ENCODE results near the gene VWA2. TPM values are rescaled to one million over a fixed set of nuclear protein-coding genes. Genes with fewer than 3 reads are reported as not detected.

VWA2 gene
- polyA plus RNA-seq, 1 of the 3 experiments (the other 2 are of a cell fraction): not detected

DNA sequence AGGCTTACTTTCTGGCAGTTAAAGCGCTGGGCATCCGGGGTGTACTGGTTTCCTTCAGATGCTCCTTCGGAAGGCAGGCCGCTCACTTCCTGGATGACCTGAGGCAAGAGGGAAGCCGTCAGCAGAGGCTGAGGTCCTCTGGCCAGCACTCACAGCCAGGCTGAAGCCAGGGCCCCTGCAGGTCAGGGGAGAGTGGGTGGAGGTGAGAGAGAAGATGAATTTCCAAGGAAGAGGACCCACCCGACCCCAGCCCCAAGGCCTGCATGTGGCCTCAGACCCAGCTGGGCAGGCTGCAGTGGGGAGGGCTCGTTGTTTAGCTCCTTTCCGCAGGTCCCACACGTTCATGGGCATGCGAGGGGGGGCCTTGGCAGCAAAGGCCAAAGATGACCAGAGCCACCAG is 71.3 kb downstream of the VWA2 start:
- Histone ChIP-seq H3F3A (replicated peaks; ENCODE audit: insufficient read depth) (no peaks in the 10 kb centered on the region), H3K27ac (ENCODE audit: low read depth in 2 of 2, low read length in 1 of 2) (no peak overlapping the region), H3K36me3 (replicated peaks in 1 of 2; ENCODE audit: control insufficient read depth in 1 of 2, insufficient read depth in 2 of 2, low read length in 1 of 2) (no peaks in the 10 kb centered on the region), H4K20me1 (ENCODE audit: insufficient read depth) (no peaks in the 10 kb centered on the region), H3K4me3 (ENCODE audit: low read depth in 2 of 2, low read length in 1 of 2) (no peak overlapping the region), H3K9me2 (no peaks in the 10 kb centered on the region), H3K4me1 (ENCODE audit: control insufficient read depth in 1 of 2, insufficient read depth in 2 of 2, low read depth in 1 of 2, low read length in 1 of 2) (peaks cover 0 to 9% of the 10 kb centered on the region in 2 experiments; a peak in 1 of 4 replicates), H3K9ac (no peak overlapping the region), H3K79me2 (ENCODE audit: insufficient read depth) (no peaks in the 10 kb centered on the region), H2AFZ (ENCODE audit: low read depth) (no peak overlapping the region), H3K27me3 (ENCODE audit: insufficient read depth) (no peaks in the 10 kb centered on the region), H3K4me2 (no peak overlapping the region), H3K9me3 (no peaks in the 10 kb centered on the region)
- WGBS (ENCODE audit: low lambda C conversion rate): 86% methylated on average over 8 of the region's 10 CpGs
- peak; percentile 58 for DNase-seq
- POLR2A ChIA-PET: no interaction called here
- no peak for TF ChIP-seq FOXM1 (IDR thresholded peaks at IDR 0.05; ENCODE audit: low read depth)
- CTCF ChIA-PET: interaction anchor here (1.1 to 2.7 kb wide), 3 partner anchors 161 to 476 kb away, joined by 3 to 10 read pairs (median 5); no protein-coding TSS in a partner anchor

DNA sequence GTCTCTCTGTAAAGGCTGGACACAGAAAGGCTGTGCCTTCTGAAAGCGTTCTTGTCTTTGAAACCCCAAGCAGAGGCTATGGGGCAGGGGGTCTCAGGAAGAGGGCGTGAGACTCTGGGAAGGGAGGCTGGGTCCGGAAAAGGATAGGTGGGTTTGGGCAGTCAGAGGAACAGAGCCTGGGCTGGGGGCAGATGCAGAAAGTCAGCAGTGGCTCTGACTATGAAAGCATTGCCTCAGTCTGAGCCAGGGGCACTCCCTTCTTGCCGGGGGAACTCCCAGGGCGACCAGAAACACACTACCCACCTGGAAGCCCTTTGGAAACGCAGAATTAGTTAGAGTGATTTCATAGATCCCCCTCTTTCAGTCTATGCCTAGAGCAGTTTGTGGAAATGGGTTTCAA is 72.0 kb downstream of the VWA2 start:
- no peak for DNase-seq

More for the DNA sequence above, 72.0 kb downstream of the VWA2 start:
- no peaks in the 10 kb centered on the region for H3K9me2 ChIP-seq
- H3K79me2 ChIP-seq (ENCODE audit: insufficient read depth): no peaks in the 10 kb centered on the region
- no peaks in the 10 kb centered on the region for H3K36me3 ChIP-seq (replicated peaks in 1 of 2; ENCODE audit: control insufficient read depth in 1 of 2, insufficient read depth in 2 of 2, low read length in 1 of 2)
- no peaks in the 10 kb centered on the region for H3F3A ChIP-seq (replicated peaks; ENCODE audit: insufficient read depth)
- H3K4me1 ChIP-seq (ENCODE audit: control insufficient read depth in 1 of 2, insufficient read depth in 2 of 2, low read depth in 1 of 2, low read length in 1 of 2): peaks cover 0 to 8% of the 10 kb centered on the region in 2 experiments; a peak in 1 of 4 replicates
- H4K20me1 ChIP-seq (ENCODE audit: insufficient read depth): no peaks in the 10 kb centered on the region
- no peak for TF ChIP-seq MEF2A (IDR thresholded peaks at IDR 0.05; ENCODE audit: borderline replicate concordance, low read depth)
- TF ChIP-seq, protein P1, sequence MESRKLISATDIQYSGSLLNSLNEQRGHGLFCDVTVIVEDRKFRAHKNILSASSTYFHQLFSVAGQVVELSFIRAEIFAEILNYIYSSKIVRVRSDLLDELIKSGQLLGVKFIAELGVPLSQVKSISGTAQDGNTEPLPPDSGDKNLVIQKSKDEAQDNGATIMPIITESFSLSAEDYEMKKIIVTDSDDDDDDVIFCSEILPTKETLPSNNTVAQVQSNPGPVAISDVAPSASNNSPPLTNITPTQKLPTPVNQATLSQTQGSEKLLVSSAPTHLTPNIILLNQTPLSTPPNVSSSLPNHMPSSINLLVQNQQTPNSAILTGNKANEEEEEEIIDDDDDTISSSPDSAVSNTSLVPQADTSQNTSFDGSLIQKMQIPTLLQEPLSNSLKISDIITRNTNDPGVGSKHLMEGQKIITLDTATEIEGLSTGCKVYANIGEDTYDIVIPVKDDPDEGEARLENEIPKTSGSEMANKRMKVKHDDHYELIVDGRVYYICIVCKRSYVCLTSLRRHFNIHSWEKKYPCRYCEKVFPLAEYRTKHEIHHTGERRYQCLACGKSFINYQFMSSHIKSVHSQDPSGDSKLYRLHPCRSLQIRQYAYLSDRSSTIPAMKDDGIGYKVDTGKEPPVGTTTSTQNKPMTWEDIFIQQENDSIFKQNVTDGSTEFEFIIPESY (IDR thresholded peaks at IDR 0.05; ENCODE audit: borderline replicate concordance, low read depth): no peak
- TF ChIP-seq TCF12 (IDR thresholded peaks at IDR 0.05): no peak
- TF ChIP-seq GATA2 (CRISPR knock-in tag; IDR thresholded peaks at IDR 0.05): no peak
- no peak for TF ChIP-seq SIN3A (IDR thresholded peaks at IDR 0.05; ENCODE audit: borderline replicate concordance, low read depth, low read length)
- TF ChIP-seq JUND (IDR thresholded peaks at IDR 0.05): no peak
- TF ChIP-seq, protein P2, sequence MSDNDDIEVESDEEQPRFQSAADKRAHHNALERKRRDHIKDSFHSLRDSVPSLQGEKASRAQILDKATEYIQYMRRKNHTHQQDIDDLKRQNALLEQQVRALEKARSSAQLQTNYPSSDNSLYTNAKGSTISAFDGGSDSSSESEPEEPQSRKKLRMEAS (IDR thresholded peaks at IDR 0.05; ENCODE audit: low read depth): no peak
- TF ChIP-seq, protein P3, sequence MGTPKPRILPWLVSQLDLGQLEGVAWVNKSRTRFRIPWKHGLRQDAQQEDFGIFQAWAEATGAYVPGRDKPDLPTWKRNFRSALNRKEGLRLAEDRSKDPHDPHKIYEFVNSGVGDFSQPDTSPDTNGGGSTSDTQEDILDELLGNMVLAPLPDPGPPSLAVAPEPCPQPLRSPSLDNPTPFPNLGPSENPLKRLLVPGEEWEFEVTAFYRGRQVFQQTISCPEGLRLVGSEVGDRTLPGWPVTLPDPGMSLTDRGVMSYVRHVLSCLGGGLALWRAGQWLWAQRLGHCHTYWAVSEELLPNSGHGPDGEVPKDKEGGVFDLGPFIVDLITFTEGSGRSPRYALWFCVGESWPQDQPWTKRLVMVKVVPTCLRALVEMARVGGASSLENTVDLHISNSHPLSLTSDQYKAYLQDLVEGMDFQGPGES (IDR thresholded peaks at IDR 0.05; ENCODE audit: low read depth, low read length): no peak
- TF ChIP-seq, protein P4, sequence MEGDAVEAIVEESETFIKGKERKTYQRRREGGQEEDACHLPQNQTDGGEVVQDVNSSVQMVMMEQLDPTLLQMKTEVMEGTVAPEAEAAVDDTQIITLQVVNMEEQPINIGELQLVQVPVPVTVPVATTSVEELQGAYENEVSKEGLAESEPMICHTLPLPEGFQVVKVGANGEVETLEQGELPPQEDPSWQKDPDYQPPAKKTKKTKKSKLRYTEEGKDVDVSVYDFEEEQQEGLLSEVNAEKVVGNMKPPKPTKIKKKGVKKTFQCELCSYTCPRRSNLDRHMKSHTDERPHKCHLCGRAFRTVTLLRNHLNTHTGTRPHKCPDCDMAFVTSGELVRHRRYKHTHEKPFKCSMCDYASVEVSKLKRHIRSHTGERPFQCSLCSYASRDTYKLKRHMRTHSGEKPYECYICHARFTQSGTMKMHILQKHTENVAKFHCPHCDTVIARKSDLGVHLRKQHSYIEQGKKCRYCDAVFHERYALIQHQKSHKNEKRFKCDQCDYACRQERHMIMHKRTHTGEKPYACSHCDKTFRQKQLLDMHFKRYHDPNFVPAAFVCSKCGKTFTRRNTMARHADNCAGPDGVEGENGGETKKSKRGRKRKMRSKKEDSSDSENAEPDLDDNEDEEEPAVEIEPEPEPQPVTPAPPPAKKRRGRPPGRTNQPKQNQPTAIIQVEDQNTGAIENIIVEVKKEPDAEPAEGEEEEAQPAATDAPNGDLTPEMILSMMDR (IDR thresholded peaks at IDR 0.05): no peak
- no peak for TF ChIP-seq GABPA (IDR thresholded peaks at IDR 0.05; ENCODE audit: low read depth)
- no peak for TF ChIP-seq RAD21 (IDR thresholded peaks at IDR 0.05; ENCODE audit: low read length)
- no peak for TF ChIP-seq FOXM1 (IDR thresholded peaks at IDR 0.05; ENCODE audit: low read depth)
- H3K9ac ChIP-seq: no peak overlapping the region
- H2AFZ ChIP-seq (ENCODE audit: low read depth): no peak overlapping the region
- ChIA-PET CTCF (no interaction called here), POLR2A (no interaction called here)
- H3K4me3 ChIP-seq (ENCODE audit: low read depth in 2 of 2, low read length in 1 of 2): no peak overlapping the region
- H3K27me3 ChIP-seq (ENCODE audit: insufficient read depth): no peaks in the 10 kb centered on the region
- no peaks in the 10 kb centered on the region for H3K9me3 ChIP-seq
- no peak overlapping the region for H3K27ac ChIP-seq (ENCODE audit: low read depth in 2 of 2, low read length in 1 of 2)
- no peak overlapping the region for H3K4me2 ChIP-seq
- WGBS (ENCODE audit: low lambda C conversion rate): 67% methylated on average over 6 of the region's 6 CpGs

All from SK-N-SH (cell line).